Tibial artery (tissue), 4 donors: ENCODE data around the gene RBM4B.
"Not testable (repeated sequence)": the region's sequence is repeated elsewhere in the genome, so short reads cannot be mapped to it uniquely, and the experiment has no call there.

Experiments
- DNase-seq, 2 donors: peaks; one replicate each; pipeline ENCODE4 v3.0.0-alpha.2; 2019
- H3K27ac ChIP-seq, 2 donors: fragments of 200-600 bp; sonication (generic) in 1 of 2; 1 replicate in 1 of 2; 2 replicates in 1 of 2; pipeline ENCODE4 v1.5.1; 2018 to 2019; ENCODE audit warnings: mild to moderate bottlenecking in 1 of 2
- H3K27me3 ChIP-seq, 2 donors: fragments of 200-600 bp; sonication (generic) in 1 of 2; one replicate each; pipeline versions ENCODE4 v1.5.1 to v1.6.0; 2016 to 2019
- H3K36me3 ChIP-seq, 3 donors: fragments of 200-600 bp; sonication (generic) in 2 of 3; one replicate each; pipeline ENCODE4 v1.5.1; 2016 to 2019; ENCODE audit warnings: mild to moderate bottlenecking in 2 of 3
- H3K4me1 ChIP-seq, 4 donors: fragments of 200-600 bp; sonication (generic) in 2 of 4; 1 replicate in 3 of 4; 2 replicates in 1 of 4; pipeline ENCODE4 v1.5.1; 2016 to 2019
- H3K4me3 ChIP-seq, 2 donors: fragments of 200-600 bp; sonication (generic) in 1 of 2; 1 replicate in 1 of 2; 2 replicates in 1 of 2; pipeline ENCODE4 v1.5.1; 2018 to 2019; ENCODE audit warnings: mild to moderate bottlenecking in 2 of 2
- H3K9me3 ChIP-seq, 3 donors: fragments of 200-600 bp; sonication (generic) in 1 of 3; one replicate each; pipeline ENCODE4 v1.5.1; 2016 to 2019
- intact Hi-C: fragments of 100-400 bp; cut with DNase I; formaldehyde crosslinking; loops from one replicate; pipeline ENCODE4 v1.15.0; 2023; ENCODE audit warnings: low total_unique reads
- TF ChIP-seq, protein P1 (sequence below), 2 experiments: fragments of 200-600 bp in 1 of 2; fragments of 450-650 bp in 1 of 2; IDR thresholded peaks; one replicate each; pipeline ENCODE4 v1.5.1; 2017 to 2019; ENCODE audit warnings: antibody characterized with exemption in 2 of 2, mild to moderate bottlenecking in 1 of 2, moderate library complexity in 1 of 2

RBM4B gene

DNA sequence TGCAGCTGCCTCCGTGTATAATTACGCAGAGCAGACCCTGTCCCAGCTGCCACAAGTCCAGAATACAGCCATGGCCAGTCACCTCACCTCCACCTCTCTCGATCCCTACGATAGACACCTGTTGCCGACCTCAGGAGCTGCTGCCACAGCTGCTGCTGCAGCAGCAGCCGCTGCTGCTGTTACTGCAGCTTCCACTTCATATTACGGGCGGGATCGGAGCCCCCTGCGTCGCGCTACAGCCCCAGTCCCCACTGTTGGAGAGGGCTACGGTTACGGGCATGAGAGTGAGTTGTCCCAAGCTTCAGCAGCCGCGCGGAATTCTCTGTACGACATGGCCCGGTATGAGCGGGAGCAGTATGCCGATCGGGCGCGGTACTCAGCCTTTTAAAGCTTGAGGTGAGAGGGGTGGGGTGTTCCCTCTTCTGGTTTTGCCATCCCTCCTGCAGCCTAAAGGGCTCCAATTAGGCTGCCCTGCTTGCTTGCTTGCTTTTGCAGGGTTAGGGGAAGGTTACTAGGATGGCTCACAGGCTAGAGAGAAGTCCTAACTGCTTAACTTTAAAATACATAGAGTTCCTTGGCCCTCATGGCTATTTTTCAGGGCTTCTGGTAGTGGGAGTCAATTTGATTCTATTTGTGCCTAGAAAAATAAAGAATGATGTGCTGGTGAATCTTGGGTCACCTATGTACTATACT is 33.8 kb downstream of the RBM4B start:
- H3K36me3 ChIP-seq = peaks cover 49 to 75% (median 71%) of the 10 kb centered on the region in 3 donors
- intact Hi-C loops = no loop called here

DNA sequence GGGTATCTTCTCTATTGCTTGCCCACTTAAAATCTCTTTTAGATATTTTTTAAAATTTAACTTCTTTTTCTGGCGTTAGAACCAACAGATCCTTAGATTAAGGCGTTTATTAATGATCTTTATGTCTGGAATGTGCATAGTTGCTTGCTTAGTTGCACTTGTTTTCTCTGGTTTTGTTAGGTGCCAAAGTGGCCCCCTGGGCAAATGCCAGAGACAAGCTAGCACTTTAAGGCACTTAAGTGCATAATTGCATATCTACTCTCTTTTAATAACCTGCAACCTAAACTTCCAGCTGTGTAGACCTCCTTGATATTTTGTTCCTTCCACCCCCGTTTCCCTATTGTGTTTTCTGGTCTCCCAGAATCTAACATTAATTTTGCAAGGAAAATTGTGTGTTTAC is 35.9 kb downstream of the RBM4B start:
- peak overlapping the region; percentile 6 to 93 for H3K27ac ChIP-seq
- DNase-seq = no peak
- intact Hi-C loops = no loop called here
- H3K36me3 ChIP-seq = peaks cover 34 to 56% (median 52%) of the 10 kb centered on the region in 3 donors
- H3K9me3 ChIP-seq = no peaks in the 10 kb centered on the region
- peaks cover 4 to 90% (median 70%) of the 10 kb centered on the region in 4 donors for H3K4me1 ChIP-seq
- TF ChIP-seq, protein P1, sequence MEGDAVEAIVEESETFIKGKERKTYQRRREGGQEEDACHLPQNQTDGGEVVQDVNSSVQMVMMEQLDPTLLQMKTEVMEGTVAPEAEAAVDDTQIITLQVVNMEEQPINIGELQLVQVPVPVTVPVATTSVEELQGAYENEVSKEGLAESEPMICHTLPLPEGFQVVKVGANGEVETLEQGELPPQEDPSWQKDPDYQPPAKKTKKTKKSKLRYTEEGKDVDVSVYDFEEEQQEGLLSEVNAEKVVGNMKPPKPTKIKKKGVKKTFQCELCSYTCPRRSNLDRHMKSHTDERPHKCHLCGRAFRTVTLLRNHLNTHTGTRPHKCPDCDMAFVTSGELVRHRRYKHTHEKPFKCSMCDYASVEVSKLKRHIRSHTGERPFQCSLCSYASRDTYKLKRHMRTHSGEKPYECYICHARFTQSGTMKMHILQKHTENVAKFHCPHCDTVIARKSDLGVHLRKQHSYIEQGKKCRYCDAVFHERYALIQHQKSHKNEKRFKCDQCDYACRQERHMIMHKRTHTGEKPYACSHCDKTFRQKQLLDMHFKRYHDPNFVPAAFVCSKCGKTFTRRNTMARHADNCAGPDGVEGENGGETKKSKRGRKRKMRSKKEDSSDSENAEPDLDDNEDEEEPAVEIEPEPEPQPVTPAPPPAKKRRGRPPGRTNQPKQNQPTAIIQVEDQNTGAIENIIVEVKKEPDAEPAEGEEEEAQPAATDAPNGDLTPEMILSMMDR (IDR thresholded peaks at IDR 0.05) = no peak
- no peaks in the 10 kb centered on the region for H3K27me3 ChIP-seq
- peak overlapping the region; percentile 16 to 80 for H3K4me3 ChIP-seq

More for the DNA sequence above, 33.8 kb downstream of the RBM4B start:
- Histone ChIP-seq H3K4me3 (peak overlapping the region in 1 of 2 donors; percentile 80), H3K4me1 (peaks cover 0 to 86% (median 61%) of the 10 kb centered on the region in 4 donors), H3K9me3 (no peaks in the 10 kb centered on the region), H3K27me3 (no peaks in the 10 kb centered on the region), H3K27ac (no peak overlapping the region)
- TF ChIP-seq, protein P1 (IDR thresholded peaks at IDR 0.05) = no peak
- DNase-seq = no peak

DNA sequence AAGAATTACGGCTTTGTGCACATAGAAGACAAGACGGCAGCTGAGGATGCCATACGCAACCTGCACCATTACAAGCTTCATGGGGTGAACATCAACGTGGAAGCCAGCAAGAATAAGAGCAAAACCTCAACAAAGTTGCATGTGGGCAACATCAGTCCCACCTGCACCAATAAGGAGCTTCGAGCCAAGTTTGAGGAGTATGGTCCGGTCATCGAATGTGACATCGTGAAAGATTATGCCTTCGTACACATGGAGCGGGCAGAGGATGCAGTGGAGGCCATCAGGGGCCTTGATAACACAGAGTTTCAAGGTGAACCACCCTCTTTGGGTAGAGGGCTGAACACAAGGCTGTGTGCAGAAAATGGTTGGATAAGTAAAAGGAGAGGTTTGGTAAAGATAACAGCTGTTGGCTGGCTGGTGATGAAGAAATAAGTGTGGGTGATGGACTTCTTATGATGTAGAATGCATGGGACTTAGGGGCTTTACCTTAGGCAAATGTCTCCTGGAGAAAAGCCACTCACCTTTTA is 37.8 kb downstream of the RBM4B start:
- H3K27ac ChIP-seq = peak overlapping the region; percentile 2 to 93
- H3K4me1 ChIP-seq = peaks cover 4 to 70% (median 59%) of the 10 kb centered on the region in 4 donors
- H3K36me3 ChIP-seq = peaks cover 20 to 39% (median 35%) of the 10 kb centered on the region in 3 donors
- peak overlapping the region; percentile 80 to 82 for H3K4me3 ChIP-seq
- H3K9me3 ChIP-seq, H3K27me3 ChIP-seq, DNase-seq: not testable (repeated sequence)
- intact Hi-C loops = loop anchor here (2.0 kb wide), 1 partner anchor 23 kb away; the partner anchor contains the start of gene RBM14

DNA sequence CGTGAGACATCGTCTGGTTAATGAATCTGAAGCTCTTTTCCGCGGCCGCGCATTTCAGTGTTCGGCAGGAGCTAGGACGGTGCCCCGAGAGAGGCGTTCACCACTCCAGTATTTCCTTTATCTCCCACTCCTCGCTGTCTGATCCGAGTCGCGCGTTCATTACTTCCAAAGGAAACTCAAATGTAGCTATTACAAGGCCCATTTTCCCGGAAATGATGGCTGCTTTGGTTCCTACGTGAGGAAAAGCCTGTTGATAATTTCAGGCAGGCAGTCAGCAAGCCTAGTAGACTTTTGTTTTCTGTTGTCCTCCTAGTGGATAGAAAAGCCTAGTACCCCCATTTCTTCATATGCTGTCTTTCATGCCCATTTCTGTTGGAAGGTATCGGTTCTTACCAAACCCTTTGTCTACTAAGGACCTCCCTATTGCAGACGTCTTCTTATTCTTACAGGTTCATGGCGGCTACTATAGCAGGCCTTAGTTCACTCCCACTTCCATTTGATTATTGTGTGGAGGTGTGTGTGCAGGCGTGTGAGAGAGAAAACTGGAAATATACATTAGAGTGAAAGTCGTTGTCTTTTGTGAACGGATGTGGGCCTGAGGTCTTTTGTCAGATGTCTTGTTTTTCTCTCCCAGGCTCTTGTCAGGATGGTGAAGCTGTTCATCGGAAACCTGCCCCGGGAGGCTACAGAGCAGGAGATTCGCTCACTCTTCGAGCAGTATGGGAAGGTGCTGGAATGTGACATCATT is 38.4 kb downstream of the RBM4B start:
- Histone ChIP-seq H3K27ac (peak overlapping the region; percentile 91 to 93), H3K4me3 (peak overlapping the region; percentile 80 to 82), H3K9me3 (no peaks in the 10 kb centered on the region), H3K4me1 (peaks cover 4 to 64% (median 56%) of the 10 kb centered on the region in 4 donors), H3K27me3 (no peaks in the 10 kb centered on the region), H3K36me3 (peaks cover 13 to 32% (median 29%) of the 10 kb centered on the region in 3 donors)
- peak in 1 of 2 donors; percentile 29 for DNase-seq
- intact Hi-C loops = loop anchor here (2.0 kb wide), 1 partner anchor 22 kb away; the partner anchor contains the start of gene RBM14
- TF ChIP-seq, protein P1 (IDR thresholded peaks at IDR 0.05) = no peak

DNA sequence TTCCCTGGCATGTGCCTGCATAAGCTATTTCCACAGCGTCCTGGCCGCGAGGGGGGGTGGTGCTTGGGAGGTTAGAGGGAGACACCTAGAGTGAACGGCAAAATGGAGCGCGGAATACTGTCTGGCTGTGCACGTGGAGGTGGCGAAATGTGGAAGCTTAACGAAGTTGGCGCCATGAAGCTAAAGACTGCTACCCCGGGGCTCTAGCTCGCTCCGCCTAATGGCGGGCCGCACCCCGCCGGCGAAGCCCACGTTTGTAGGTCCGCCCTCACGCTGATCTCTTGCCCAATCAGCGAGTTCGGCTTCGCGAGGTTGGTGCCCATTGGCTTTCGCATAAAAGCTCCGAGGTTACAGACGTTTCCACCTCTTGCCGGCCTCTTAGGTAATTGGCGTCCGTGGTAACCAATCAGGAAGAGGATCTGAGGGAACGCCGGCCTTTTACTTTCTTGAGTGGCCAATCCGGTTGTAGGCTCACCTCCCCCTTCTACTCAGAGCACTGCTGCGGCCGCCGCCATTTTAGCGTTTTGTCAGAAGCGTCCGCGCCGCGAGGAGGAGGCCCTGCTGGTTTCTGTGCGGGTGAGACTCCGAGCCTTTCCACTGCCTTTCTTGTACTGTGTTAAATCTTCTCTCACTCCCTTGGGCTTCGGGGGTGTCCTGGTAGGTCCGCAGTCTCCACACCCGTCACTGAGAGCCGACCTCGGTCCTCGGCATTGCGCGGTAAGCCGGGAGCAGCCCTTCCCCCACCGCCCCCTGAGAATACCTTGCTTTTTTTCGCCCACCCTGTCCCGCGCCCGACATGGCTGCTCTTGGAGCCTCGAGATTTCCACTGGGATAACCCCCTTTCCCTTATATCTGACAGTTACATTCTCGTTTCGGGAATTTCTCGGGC is 39.3 kb downstream of the RBM4B start, which contains the start of gene RBM4:
TSS of gene RBM4 (plus strand) at position 527 of the 889 bp plus-strand sequence. CDS start 1,009 bp downstream, outside the sequence.
- H3K4me1 ChIP-seq = peaks cover 4 to 56% (median 48%) of the 10 kb centered on the region in 4 donors
- intact Hi-C loops = loop anchor here (2.0 kb wide), 1 partner anchor 22 kb away; the partner anchor contains the start of gene RBM14
- no peaks in the 10 kb centered on the region for H3K9me3 ChIP-seq
- no peaks in the 10 kb centered on the region for H3K27me3 ChIP-seq
- peak within 1 kb of the TSS; percentile 80 to 82 for H3K4me3 ChIP-seq
- DNase-seq = peak; percentile 98 to 99
- peak within 1 kb of the TSS; percentile 91 to 93 for H3K27ac ChIP-seq
- TF ChIP-seq, protein P1 (IDR thresholded peaks at IDR 0.05) = peak in 1 of 2 experiments; percentile 29
- H3K36me3 ChIP-seq = peaks cover 5 to 28% (median 21%) of the 10 kb centered on the region in 3 donors
